GM11168 (cell line): ENCODE results near the gene SYT8.
"Not testable (repeated sequence)": the region's sequence is repeated elsewhere in the genome, so short reads cannot be mapped to it uniquely, and the experiment has no call there.

Source experiments
- in situ Hi-C: fragments of 300-500 bp; cut with MboI; formaldehyde crosslinking; loops from one replicate; pipeline ENCODE4 v1.12.0; 2022; ENCODE audit warnings: low sequenced_read_pairs; ENCODE audit not compliant: unreplicated experiment

The SYT8 gene

GRCh38 chr11:1879941-1880720 lies 45.3 kb downstream of the SYT8 start:
- in situ Hi-C loops = no loop called here

- in situ Hi-C loops = no loop called here
These were observed 46.1 kb downstream of the SYT8 start for GRCh38 chr11:1880746-1881441.

- in situ Hi-C loops = no loop called here
These were observed 46.9 kb downstream of the SYT8 start for GRCh38 chr11:1881442-1882264.

GRCh38 chr11:1882265-1883238 lies 47.8 kb downstream of the SYT8 start:
- in situ Hi-C loops = no loop called here

- in situ Hi-C loops = no loop called here
These were observed 48.8 kb downstream of the SYT8 start for GRCh38 chr11:1883346-1884302.

- in situ Hi-C loops = no loop called here
These were observed 49.5 kb downstream of the SYT8 start for GRCh38 chr11:1884303-1884700.

- in situ Hi-C loops = not testable (repeated sequence)
These were observed 51.8 kb downstream of the SYT8 start for GRCh38 chr11:1886551-1886950.
